SH-SY5Y (cell line): ENCODE results near the gene KLHDC1.

Experiments
- GATA2 ChIP-seq: IDR thresholded peaks from 2 replicates; pipeline ENCODE4 v1.6.1; 2011; ENCODE audit warnings: mild to moderate bottlenecking, low read depth, low read length
- GATA3 ChIP-seq: IDR thresholded peaks from 2 replicates; pipeline ENCODE4 v1.6.1; 2011; ENCODE audit warnings: low read depth, mild to moderate bottlenecking, low read length, moderate library complexity

DNA sequence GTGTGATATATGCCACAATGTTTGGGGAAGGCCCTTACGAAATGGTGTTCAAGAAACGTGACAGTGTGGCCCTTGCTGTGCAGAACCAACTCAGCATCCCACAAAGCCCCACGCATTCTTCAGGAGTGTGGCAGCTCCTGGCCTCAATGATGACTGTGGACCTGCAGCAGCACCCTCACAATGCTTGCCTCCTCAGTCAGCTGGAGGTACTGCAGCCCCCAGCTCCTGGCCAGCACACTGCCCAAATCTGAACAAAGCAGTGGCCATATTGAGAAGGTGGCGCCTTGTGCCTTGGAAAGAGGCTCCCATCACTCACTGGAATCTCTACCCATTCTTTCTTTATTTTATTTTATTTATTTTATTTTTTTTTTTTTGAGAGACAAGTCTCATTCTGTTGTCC is 15.3 kb upstream of the KLHDC1 start:
- TF ChIP-seq GATA2 (no peak), GATA3 (no peak)
